Stomach (tissue), 9 donors: ENCODE data around the gene PCAT6. TPM values are rescaled to one million over a fixed set of nuclear protein-coding genes. Genes with fewer than 3 reads are reported as not detected.

ENCODE experiments used
- DNase-seq, 2 donors: peaks; one replicate each; pipeline versions ENCODE4 v3.0.0 to v3.0.0-alpha.2; 2013 to 2019
- H3K27ac ChIP-seq, 5 donors: fragments of 200-600 bp in 4 of 5; sonication (generic) in 4 of 5; one replicate each; pipeline ENCODE4 v1.5.1; 2013 to 2019; ENCODE audit warnings: mild to moderate bottlenecking in 1 of 5, moderate library complexity in 1 of 5
- H3K27me3 ChIP-seq, 3 donors: fragments of 200-600 bp; sonication (generic); one replicate each; pipeline ENCODE4 v1.5.1; 2017 to 2019; ENCODE audit warnings: mixed run types in 1 of 3
- H3K36me3 ChIP-seq, 4 donors: fragments of 200-600 bp; sonication (generic); 1 replicate in 3 of 4; 2 replicates in 1 of 4; pipeline ENCODE4 v1.5.1; 2016 to 2019
- H3K4me1 ChIP-seq, 4 donors: fragments of 200-600 bp; sonication (generic); one replicate each; pipeline ENCODE4 v1.5.1; 2016 to 2019
- H3K4me3 ChIP-seq, 4 donors: fragments of 200-600 bp; sonication (generic) in 3 of 4; one replicate each; pipeline ENCODE4 v1.5.1; 2016 to 2019; ENCODE audit warnings: mild to moderate bottlenecking in 1 of 4
- H3K9me3 ChIP-seq, 4 donors: fragments of 200-600 bp; sonication (generic); one replicate each; pipeline ENCODE4 v1.5.1; 2016 to 2019
- EP300 ChIP-seq: sonication (generic); formaldehyde crosslinking; IDR thresholded peaks from one replicate; pipeline ENCODE4 v1.6.1; 2017; ENCODE audit warnings: antibody characterized with exemption
- POLR2A ChIP-seq, 4 donors: fragments of 450-650 bp; IDR thresholded peaks; one replicate each; pipeline ENCODE4 v1.6.1; 2016; ENCODE audit warnings: antibody characterized with exemption in 4 of 4, control low read depth in 2 of 4, mild to moderate bottlenecking in 1 of 4, moderate library complexity in 1 of 4
- POLR2AphosphoS5 ChIP-seq, 3 donors: sonication (generic); formaldehyde crosslinking; IDR thresholded peaks; one replicate each; pipeline ENCODE4 v1.6.1; 2016; ENCODE audit warnings: antibody characterized with exemption in 3 of 3
- WGBS, 5 donors: extraction: QIAGEN DNeasy Blood & Tissue Kit in 3 of 5; methylation state at CpG; one replicate each; pipeline versions ENCODE4 v1.1.5 to v1.1.7; 2013 to 2018; 5-methylcytosine and 5-hydroxymethylcytosine counted together
- intact Hi-C: fragments of 100-400 bp; cut with DNase I; formaldehyde crosslinking; loops from one replicate; pipeline ENCODE4 v1.15.1; 2023; ENCODE audit warnings: low total_unique reads
- polyA plus RNA-seq, 3 donors: library from polyadenylated mRNA; stranded (reverse); fragments of 200-250 nt; gene quantifications; one replicate each; pipeline ENCODE4 v1.2.3, GENCODE V29; 2013
- total RNA-seq, 5 donors: library from RNA; depleted of rRNA; stranded (reverse); fragments of >200 nt; gene quantifications; one replicate each; pipeline versions ENCODE4 v1.1.0 to v1.2.3, GENCODE V29; 2014 to 2016
- TF ChIP-seq, protein P1 (sequence below), 7 experiments: fragments of 450-650 bp in 4 of 7; fragments of 200-600 bp in 3 of 7; sonication (generic) in 3 of 7; IDR thresholded peaks; one replicate each; pipeline ENCODE4 v1.5.1; 2016 to 2019; ENCODE audit warnings: antibody characterized with exemption in 7 of 7, control low read depth in 2 of 7, mild to moderate bottlenecking in 1 of 7
- donor health status: healthy with polysubstance abuse.
- donor health status: Bipolar disorder and iron deficiency.
- donor health status: healthy.

The PCAT6 gene
- total and polyA plus RNA-seq, 8 donors: 1.2 to 3.9 (median 2.7) TPM; not detected in 5

DNA sequence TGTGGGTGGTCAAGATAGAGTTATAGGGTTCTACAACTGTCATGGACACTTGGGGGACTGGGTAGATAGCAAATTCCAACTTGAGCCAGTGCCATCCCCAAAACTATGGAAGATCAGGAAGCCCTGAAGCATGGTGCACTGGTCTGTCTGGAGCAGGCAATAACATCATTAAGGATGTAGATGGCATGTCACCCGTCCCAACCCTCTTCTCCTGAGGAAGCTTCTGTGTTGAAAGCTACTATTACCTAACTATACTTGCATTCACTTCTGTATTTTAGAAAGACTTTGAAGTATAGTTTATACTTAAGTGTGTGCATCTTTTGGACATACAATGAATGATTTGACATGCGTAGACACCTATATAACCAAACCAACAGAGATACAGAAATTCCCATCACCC is 45.3 kb downstream of the PCAT6 start:
- H3K27me3 ChIP-seq: no peaks in the 10 kb centered on the region
- WGBS, 5 donors: 89 to 96% (median 94%) methylated on average over 2 of the region's 2 CpGs
- H3K4me1 ChIP-seq: peaks cover 4 to 22% (median 15%) of the 10 kb centered on the region in 4 donors
- H3K9me3 ChIP-seq: no peaks in the 10 kb centered on the region
- H3K4me3 ChIP-seq: no peak overlapping the region
- H3K36me3 ChIP-seq: no peaks in the 10 kb centered on the region
- no peak for DNase-seq
- TF ChIP-seq EP300: no peak
- TF ChIP-seq POLR2AphosphoS5 (IDR thresholded peaks at IDR 0.05): no peak
- TF ChIP-seq POLR2A (IDR thresholded peaks at IDR 0.05): no peak
- TF ChIP-seq, protein P1, sequence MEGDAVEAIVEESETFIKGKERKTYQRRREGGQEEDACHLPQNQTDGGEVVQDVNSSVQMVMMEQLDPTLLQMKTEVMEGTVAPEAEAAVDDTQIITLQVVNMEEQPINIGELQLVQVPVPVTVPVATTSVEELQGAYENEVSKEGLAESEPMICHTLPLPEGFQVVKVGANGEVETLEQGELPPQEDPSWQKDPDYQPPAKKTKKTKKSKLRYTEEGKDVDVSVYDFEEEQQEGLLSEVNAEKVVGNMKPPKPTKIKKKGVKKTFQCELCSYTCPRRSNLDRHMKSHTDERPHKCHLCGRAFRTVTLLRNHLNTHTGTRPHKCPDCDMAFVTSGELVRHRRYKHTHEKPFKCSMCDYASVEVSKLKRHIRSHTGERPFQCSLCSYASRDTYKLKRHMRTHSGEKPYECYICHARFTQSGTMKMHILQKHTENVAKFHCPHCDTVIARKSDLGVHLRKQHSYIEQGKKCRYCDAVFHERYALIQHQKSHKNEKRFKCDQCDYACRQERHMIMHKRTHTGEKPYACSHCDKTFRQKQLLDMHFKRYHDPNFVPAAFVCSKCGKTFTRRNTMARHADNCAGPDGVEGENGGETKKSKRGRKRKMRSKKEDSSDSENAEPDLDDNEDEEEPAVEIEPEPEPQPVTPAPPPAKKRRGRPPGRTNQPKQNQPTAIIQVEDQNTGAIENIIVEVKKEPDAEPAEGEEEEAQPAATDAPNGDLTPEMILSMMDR (IDR thresholded peaks at IDR 0.05): no peak
- H3K27ac ChIP-seq: no peak overlapping the region
- intact Hi-C loops: no loop called here

- DNase-seq: peak in 1 of 2 donors; percentile 28
- WGBS, 5 donors: 64 to 81% (median 65%) methylated on average over 4 of the region's 4 CpGs
- no peak for TF ChIP-seq POLR2AphosphoS5 (IDR thresholded peaks at IDR 0.05)
- no peak for TF ChIP-seq EP300
- TF ChIP-seq, protein P1 (IDR thresholded peaks at IDR 0.05): no peak
- TF ChIP-seq POLR2A (IDR thresholded peaks at IDR 0.05): no peak
These were observed 46.4 kb downstream of the PCAT6 start for GRCh38 chr1:202857136-202857610.

GRCh38 chr1:202858331-202858730 is 47.6 kb downstream of the PCAT6 start:
- TF ChIP-seq POLR2A (IDR thresholded peaks at IDR 0.05): no peak
- TF ChIP-seq POLR2AphosphoS5 (IDR thresholded peaks at IDR 0.05): peak in 1 of 3 donors; percentile 15
- Histone ChIP-seq H3K4me3 (no peak overlapping the region), H3K27me3 (no peaks in the 10 kb centered on the region), H3K27ac (peak overlapping the region in 4 of 5 donors; percentile 7 to 71 (median 48)), H3K36me3 (no peaks in the 10 kb centered on the region), H3K4me1 (peaks cover 4 to 32% (median 22%) of the 10 kb centered on the region in 4 donors), H3K9me3 (no peaks in the 10 kb centered on the region)
- intact Hi-C loops: no loop called here
- 62 to 76% (median 73%) methylated on average over 6 of the region's 6 CpGs for WGBS, 5 donors
- peak; percentile 30 to 84 for DNase-seq

More at GRCh38 chr1:202857136-202857610, 46.4 kb downstream of the PCAT6 start:
- no peaks in the 10 kb centered on the region for H3K36me3 ChIP-seq
- H3K4me1 ChIP-seq: peaks cover 4 to 32% (median 22%) of the 10 kb centered on the region in 4 donors
- H3K27ac ChIP-seq: no peak overlapping the region
- intact Hi-C loops: no loop called here
- H3K4me3 ChIP-seq: no peak overlapping the region
- H3K9me3 ChIP-seq: no peaks in the 10 kb centered on the region
- no peaks in the 10 kb centered on the region for H3K27me3 ChIP-seq

GRCh38 chr1:202858789-202859414 is 48.1 kb downstream of the PCAT6 start:
- Histone ChIP-seq H3K9me3 (no peaks in the 10 kb centered on the region), H3K4me1 (peaks cover 4 to 32% (median 22%) of the 10 kb centered on the region in 4 donors), H3K4me3 (no peak overlapping the region), H3K27me3 (no peaks in the 10 kb centered on the region), H3K27ac (peak overlapping the region in 4 of 5 donors; percentile 7 to 71 (median 48)), H3K36me3 (no peaks in the 10 kb centered on the region)
- no peak for DNase-seq
- intact Hi-C loops: no loop called here
- 81 to 92% (median 84%) methylated on average over 10 of the region's 10 CpGs for WGBS, 5 donors
- TF ChIP-seq, protein P1 (IDR thresholded peaks at IDR 0.05): no peak
- TF ChIP-seq EP300 (no peak), POLR2A (IDR thresholded peaks at IDR 0.05) (no peak), POLR2AphosphoS5 (IDR thresholded peaks at IDR 0.05) (no peak)
